ENCODE results near the gene USP34.

GRCh38 chr2:61229936-61230335 lies 241.0 kb downstream of the USP34 start:
- no peak for TF ChIP-seq POLR2A (IDR thresholded peaks at IDR 0.05)
- no peak for TF ChIP-seq CTCF (IDR thresholded peaks at IDR 0.05)
